Measurements from ENCODE around the gene ADCY3. TPM values are rescaled to one million over a fixed set of nuclear protein-coding genes. Genes with fewer than 3 reads are reported as not detected.

ADCY3 gene
- 10 to 100 TPM; 32.5 to 54.5 (median 39.9) TPM for total RNA-seq

- Histone ChIP-seq H3K36me3 (peaks cover 0 to 8% of the 10 kb centered on the region in 2 donors), H3K4me3 (peak within 1 kb of the TSS; percentile 44 to 79), H3K27me3 (no peaks in the 10 kb centered on the region), H3K27ac (peak within 1 kb of the TSS in 3 of 4 donors; percentile 76 to 84 (median 76)), H3K4me1 (peaks cover 0 to 48% (median 3%) of the 10 kb centered on the region in 3 donors), H3K9me3 (no peaks in the 10 kb centered on the region)
- ATAC-seq, result peak; percentile 90
- WGBS, 2 donors (ENCODE audit: low coverage in 1 of 2), result no CpG with 5 or more reads among the region's 103 CpGs
- TF ChIP-seq POLR2AphosphoS5 (IDR thresholded peaks at IDR 0.05) (no peak), EP300 (IDR thresholded peaks at IDR 0.05) (no peak), CTCF (IDR thresholded peaks at IDR 0.05) (no peak), POLR2A (IDR thresholded peaks at IDR 0.05) (no peak)
Observed at GRCh38 chr2:24920098-24920808, at the start of gene ADCY3. Gene ADCY3 (minus strand): TSS chr2:24920237. CDS start chr2:24918987, 1,250 bp downstream.

- no peak for ATAC-seq
- Histone ChIP-seq H3K4me3 (no peak overlapping the region), H3K9me3 (no peaks in the 10 kb centered on the region), H3K27ac (peak overlapping the region in 1 of 4 donors; percentile 99), H3K27me3 (no peaks in the 10 kb centered on the region), H3K4me1 (peaks cover 0 to 27% (median 0%) of the 10 kb centered on the region in 3 donors), H3K36me3 (peaks cover 0 to 27% of the 10 kb centered on the region in 2 donors)
- 38 to 74% methylated on average over 1 of the region's 1 CpG for WGBS, 2 donors (ENCODE audit: low coverage in 1 of 2)
- TF ChIP-seq POLR2A (IDR thresholded peaks at IDR 0.05) (no peak), POLR2AphosphoS5 (IDR thresholded peaks at IDR 0.05) (no peak), CTCF (IDR thresholded peaks at IDR 0.05) (no peak), EP300 (IDR thresholded peaks at IDR 0.05) (no peak)
Observed at GRCh38 chr2:24969784-24970183, 49.7 kb upstream of the ADCY3 start.

GRCh38 chr2:24961903-24962302, 41.9 kb upstream of the ADCY3 start:
- H3K27me3 ChIP-seq, result no peaks in the 10 kb centered on the region
- 89 to 100% methylated on average over 1 of the region's 1 CpG for WGBS, 2 donors (ENCODE audit: low coverage in 1 of 2)
- H3K9me3 ChIP-seq, result no peaks in the 10 kb centered on the region
- TF ChIP-seq POLR2A (IDR thresholded peaks at IDR 0.05) (no peak), CTCF (IDR thresholded peaks at IDR 0.05) (no peak), EP300 (IDR thresholded peaks at IDR 0.05) (no peak), POLR2AphosphoS5 (IDR thresholded peaks at IDR 0.05) (no peak)
- H3K27ac ChIP-seq, result no peak overlapping the region
- H3K4me1 ChIP-seq, result no peaks in the 10 kb centered on the region
- H3K36me3 ChIP-seq, result peaks cover 5 to 100% of the 10 kb centered on the region in 2 donors
- H3K4me3 ChIP-seq, result no peak overlapping the region
- no peak for ATAC-seq

- Histone ChIP-seq H3K27ac (no peak overlapping the region), H3K36me3 (peaks cover 8 to 100% of the 10 kb centered on the region in 2 donors), H3K27me3 (no peaks in the 10 kb centered on the region), H3K9me3 (peaks cover 0 to 8% (median 0%) of the 10 kb centered on the region in 3 donors), H3K4me1 (no peaks in the 10 kb centered on the region), H3K4me3 (no peak overlapping the region)
- no peak for ATAC-seq
- TF ChIP-seq EP300 (IDR thresholded peaks at IDR 0.05), result no peak
- TF ChIP-seq POLR2A (IDR thresholded peaks at IDR 0.05), result no peak
- no peak for TF ChIP-seq CTCF (IDR thresholded peaks at IDR 0.05)
- no peak for TF ChIP-seq POLR2AphosphoS5 (IDR thresholded peaks at IDR 0.05)
Observed at GRCh38 chr2:24959761-24960160, 39.7 kb upstream of the ADCY3 start.

GRCh38 chr2:24958411-24958935, 38.4 kb upstream of the ADCY3 start:
- Histone ChIP-seq H3K27me3 (no peaks in the 10 kb centered on the region), H3K4me1 (no peaks in the 10 kb centered on the region), H3K27ac (no peak overlapping the region), H3K4me3 (no peak overlapping the region), H3K9me3 (peaks cover 0 to 10% (median 0%) of the 10 kb centered on the region in 3 donors), H3K36me3 (peaks cover 8 to 100% of the 10 kb centered on the region in 2 donors)
- no peak for ATAC-seq
- TF ChIP-seq EP300 (IDR thresholded peaks at IDR 0.05), result no peak
- TF ChIP-seq POLR2A (IDR thresholded peaks at IDR 0.05), result no peak
- no peak for TF ChIP-seq POLR2AphosphoS5 (IDR thresholded peaks at IDR 0.05)
- TF ChIP-seq CTCF (IDR thresholded peaks at IDR 0.05), result no peak
- WGBS, 2 donors (ENCODE audit: low coverage in 1 of 2), result 87 to 90% methylated on average over 2 to 3 of the region's 3 CpGs
